GM12801 (cell line): ENCODE measurements around the gene LSAMP.

Experiments used
- CTCF ChIP-seq: IDR thresholded peaks from one replicate; pipeline ENCODE4 v1.5.1; 2011; ENCODE audit warnings: control low read depth; ENCODE audit not compliant: insufficient read length; ENCODE audit errors: extremely low read depth

The LSAMP gene

GRCh38 chr3:115980709-115981108 lies 464.6 kb downstream of the LSAMP start:
- TF ChIP-seq CTCF, result no peak

GRCh38 chr3:115977866-115978265 lies 467.4 kb downstream of the LSAMP start:
- no peak for TF ChIP-seq CTCF

GRCh38 chr3:115975796-115976195 lies 469.5 kb downstream of the LSAMP start:
- no peak for TF ChIP-seq CTCF

GRCh38 chr3:115975353-115975752 lies 469.9 kb downstream of the LSAMP start:
- no peak for TF ChIP-seq CTCF

GRCh38 chr3:115974940-115975339 lies 470.3 kb downstream of the LSAMP start:
- TF ChIP-seq CTCF, result no peak

GRCh38 chr3:115968871-115969270 lies 476.4 kb downstream of the LSAMP start:
- TF ChIP-seq CTCF, result no peak

GRCh38 chr3:115961380-115961779 lies 483.9 kb downstream of the LSAMP start:
- no peak for TF ChIP-seq CTCF

GRCh38 chr3:115960799-115961198 lies 484.5 kb downstream of the LSAMP start:
- TF ChIP-seq CTCF, result no peak
